Peyer's patch (tissue), 4 donors: ENCODE measurements around the gene NIPA2.

ENCODE experiments used
- POLR2A ChIP-seq, 2 donors: fragments of 450-650 bp; IDR thresholded peaks; one replicate each; pipeline ENCODE4 v1.5.1; 2017; ENCODE audit warnings: antibody characterized with exemption in 2 of 2, mild to moderate bottlenecking in 2 of 2, moderate library complexity in 2 of 2
- TF ChIP-seq, protein P1 (sequence below), 6 experiments: fragments of 450-650 bp in 4 of 6; fragments of 200-600 bp in 2 of 6; sonication (generic) in 1 of 6; IDR thresholded peaks; one replicate each; pipeline ENCODE4 v1.5.1; 2017 to 2019; ENCODE audit warnings: antibody characterized with exemption in 6 of 6, mild to moderate bottlenecking in 3 of 6, moderate library complexity in 1 of 6

DNA sequence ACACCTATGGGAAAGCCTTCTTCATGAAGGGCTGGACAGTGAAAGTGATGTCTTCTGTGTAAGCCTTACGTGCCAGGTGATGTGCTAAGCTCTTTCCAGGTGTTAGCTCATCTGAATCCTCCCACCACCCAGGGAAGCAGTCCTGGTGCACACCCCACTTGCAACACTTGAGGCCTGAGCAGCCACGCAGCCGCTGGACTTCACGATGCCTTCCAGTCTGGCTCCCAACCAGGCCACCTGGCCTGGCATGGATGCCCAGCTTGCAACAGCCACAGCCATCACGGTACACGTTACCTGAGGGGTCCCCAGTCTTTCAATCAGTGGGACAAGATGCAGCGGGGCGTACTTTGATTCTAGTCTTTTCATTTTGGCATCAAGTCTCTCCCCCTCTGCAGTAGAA lies 35.8 kb downstream of the NIPA2 start:
- TF ChIP-seq, protein P1, sequence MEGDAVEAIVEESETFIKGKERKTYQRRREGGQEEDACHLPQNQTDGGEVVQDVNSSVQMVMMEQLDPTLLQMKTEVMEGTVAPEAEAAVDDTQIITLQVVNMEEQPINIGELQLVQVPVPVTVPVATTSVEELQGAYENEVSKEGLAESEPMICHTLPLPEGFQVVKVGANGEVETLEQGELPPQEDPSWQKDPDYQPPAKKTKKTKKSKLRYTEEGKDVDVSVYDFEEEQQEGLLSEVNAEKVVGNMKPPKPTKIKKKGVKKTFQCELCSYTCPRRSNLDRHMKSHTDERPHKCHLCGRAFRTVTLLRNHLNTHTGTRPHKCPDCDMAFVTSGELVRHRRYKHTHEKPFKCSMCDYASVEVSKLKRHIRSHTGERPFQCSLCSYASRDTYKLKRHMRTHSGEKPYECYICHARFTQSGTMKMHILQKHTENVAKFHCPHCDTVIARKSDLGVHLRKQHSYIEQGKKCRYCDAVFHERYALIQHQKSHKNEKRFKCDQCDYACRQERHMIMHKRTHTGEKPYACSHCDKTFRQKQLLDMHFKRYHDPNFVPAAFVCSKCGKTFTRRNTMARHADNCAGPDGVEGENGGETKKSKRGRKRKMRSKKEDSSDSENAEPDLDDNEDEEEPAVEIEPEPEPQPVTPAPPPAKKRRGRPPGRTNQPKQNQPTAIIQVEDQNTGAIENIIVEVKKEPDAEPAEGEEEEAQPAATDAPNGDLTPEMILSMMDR (IDR thresholded peaks at IDR 0.05): no peak
- TF ChIP-seq POLR2A (IDR thresholded peaks at IDR 0.05): no peak
